AG04449 (cell line): Measurements from ENCODE around the gene EXD3.

Experiments
- CTCF ChIA-PET: fragments of 350-600 bp; formaldehyde crosslinking; extraction: SDS; loops from one replicate; lab custom pipeline; 2021; ENCODE audit warnings: antibody characterized with exemption; lab: Yijun Ruan, JAX
- POLR2A ChIA-PET: fragments of 400-600, 350-600 bp; formaldehyde crosslinking; extraction: SDS; loops from one replicate; lab custom pipeline; 2020; ENCODE audit warnings: antibody characterized with exemption, inconsistent platforms; lab: Yijun Ruan, JAX
- DNase-seq: peaks from one replicate; pipeline ENCODE4 v3.0.0-alpha.2; 2010; ENCODE audit warnings: low read depth, low spot score
- H3K4me3 ChIP-seq: 2 replicates; pipeline ENCODE4 v1.5.1; 2011; ENCODE audit warnings: low read depth, mild to moderate bottlenecking, control low read depth, low read length
- CTCF ChIP-seq: IDR thresholded peaks from one replicate; pipeline ENCODE4 v1.5.1; 2011; ENCODE audit warnings: mild to moderate bottlenecking, moderate library complexity, low read length, control low read depth, inconsistent platforms; ENCODE audit not compliant: insufficient read depth; ENCODE audit errors: missing control alignments

The EXD3 gene

GRCh38 chr9:137307255-137308056 lies 115.5 kb downstream of the EXD3 start:
- ChIA-PET POLR2A (no interaction called here), CTCF (interaction anchor here (1.7 kb wide), 1 partner anchor 14 kb away, joined by 3 read pairs; no protein-coding TSS in a partner anchor)
- no peak overlapping the region for H3K4me3 ChIP-seq
- no peak for DNase-seq
- TF ChIP-seq CTCF, result no peak

GRCh38 chr9:137306850-137307254 lies 116.1 kb downstream of the EXD3 start:
- POLR2A ChIA-PET, result no interaction called here
- no peak for TF ChIP-seq CTCF
- no peak for DNase-seq
- no peak overlapping the region for H3K4me3 ChIP-seq
- CTCF ChIA-PET, result interaction anchor here (1.0 to 1.7 kb wide), 2 partner anchors 10 to 13 kb away, joined by 3 read pairs; no protein-coding TSS in a partner anchor

GRCh38 chr9:137306066-137306849 lies 116.7 kb downstream of the EXD3 start:
- no peak for TF ChIP-seq CTCF
- DNase-seq, result no peak
- POLR2A ChIA-PET, result interaction anchor here (0.6 kb wide), 1 partner anchor 114 kb away, joined by 3 read pairs; no protein-coding TSS in a partner anchor
- CTCF ChIA-PET, result interaction anchor here (1.0 to 1.7 kb wide), 2 partner anchors 9 to 12 kb away, joined by 3 read pairs; no protein-coding TSS in a partner anchor
- no peak overlapping the region for H3K4me3 ChIP-seq

GRCh38 chr9:137305798-137306065 lies 117.2 kb downstream of the EXD3 start:
- H3K4me3 ChIP-seq, result no peak overlapping the region
- POLR2A ChIA-PET, result interaction anchor here (0.6 kb wide), 1 partner anchor 114 kb away, joined by 3 read pairs; no protein-coding TSS in a partner anchor
- CTCF ChIA-PET, result interaction anchor here (1.0 kb wide), 1 partner anchor 9 kb away, joined by 3 read pairs; no protein-coding TSS in a partner anchor

DNA sequence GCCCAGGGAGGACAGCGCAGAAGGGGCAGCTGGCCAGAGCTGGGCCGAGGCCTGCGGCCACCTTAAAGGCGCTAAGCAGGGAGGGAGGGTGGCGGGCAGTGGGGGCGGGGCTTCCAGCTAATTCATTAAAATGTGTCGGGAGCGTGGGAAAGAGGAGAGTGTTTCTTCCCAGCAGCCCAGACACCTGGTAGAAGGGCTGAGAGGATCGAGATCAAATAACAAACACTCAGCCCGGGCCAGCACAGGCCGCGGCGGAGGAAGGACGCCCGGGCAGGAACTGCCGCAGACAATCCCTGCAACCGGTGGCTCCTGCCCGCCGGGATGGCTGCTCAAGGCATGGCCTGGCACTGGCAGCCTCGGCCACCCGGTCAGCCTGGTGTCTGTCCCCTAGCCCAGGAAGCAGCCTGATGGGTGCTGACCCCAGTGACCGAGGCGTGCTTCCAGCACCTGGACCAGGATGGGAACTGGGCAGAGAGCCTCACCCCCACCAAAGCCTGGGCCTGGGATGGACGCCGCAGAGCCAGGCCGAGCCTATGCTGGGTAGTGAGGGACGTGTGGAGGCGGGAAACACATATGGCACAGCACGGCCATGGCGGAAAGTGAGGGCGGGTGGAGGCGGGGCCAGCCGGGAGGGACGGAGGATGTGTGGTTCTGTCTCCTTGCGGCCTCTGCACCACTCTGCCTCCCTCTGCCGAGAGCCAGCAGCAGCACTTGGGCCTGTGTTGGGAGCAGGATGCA lies 117.7 kb downstream of the EXD3 start:
- TF ChIP-seq CTCF, result peak; percentile 7
- CTCF ChIA-PET, result interaction anchor here (0.5 kb wide), 1 partner anchor 20 kb away, joined by 3 read pairs; no protein-coding TSS in a partner anchor
- no peak overlapping the region for H3K4me3 ChIP-seq
- POLR2A ChIA-PET, result no interaction called here
- no peak for DNase-seq

More at GRCh38 chr9:137305798-137306065, 117.2 kb downstream of the EXD3 start:
- no peak for TF ChIP-seq CTCF
- DNase-seq, result no peak
